ENCODE data around the gene CDH18.

- TF ChIP-seq, protein P1, sequence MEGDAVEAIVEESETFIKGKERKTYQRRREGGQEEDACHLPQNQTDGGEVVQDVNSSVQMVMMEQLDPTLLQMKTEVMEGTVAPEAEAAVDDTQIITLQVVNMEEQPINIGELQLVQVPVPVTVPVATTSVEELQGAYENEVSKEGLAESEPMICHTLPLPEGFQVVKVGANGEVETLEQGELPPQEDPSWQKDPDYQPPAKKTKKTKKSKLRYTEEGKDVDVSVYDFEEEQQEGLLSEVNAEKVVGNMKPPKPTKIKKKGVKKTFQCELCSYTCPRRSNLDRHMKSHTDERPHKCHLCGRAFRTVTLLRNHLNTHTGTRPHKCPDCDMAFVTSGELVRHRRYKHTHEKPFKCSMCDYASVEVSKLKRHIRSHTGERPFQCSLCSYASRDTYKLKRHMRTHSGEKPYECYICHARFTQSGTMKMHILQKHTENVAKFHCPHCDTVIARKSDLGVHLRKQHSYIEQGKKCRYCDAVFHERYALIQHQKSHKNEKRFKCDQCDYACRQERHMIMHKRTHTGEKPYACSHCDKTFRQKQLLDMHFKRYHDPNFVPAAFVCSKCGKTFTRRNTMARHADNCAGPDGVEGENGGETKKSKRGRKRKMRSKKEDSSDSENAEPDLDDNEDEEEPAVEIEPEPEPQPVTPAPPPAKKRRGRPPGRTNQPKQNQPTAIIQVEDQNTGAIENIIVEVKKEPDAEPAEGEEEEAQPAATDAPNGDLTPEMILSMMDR (IDR thresholded peaks at IDR 0.05), result no peak
- no peak for TF ChIP-seq POLR2A (IDR thresholded peaks at IDR 0.05)
Observed at GRCh38 chr5:19734776-19735175, 253.2 kb downstream of the CDH18 start.

Measured in body of pancreas (tissue), 4 donors.